ENCODE results near the gene CKS1B. TPM values are rescaled to one million over a fixed set of nuclear protein-coding genes. Genes with fewer than 3 reads are reported as not detected.

Gene CKS1B
- polyA plus RNA-seq, 1 donor from 2014 or later, result 29.0 TPM

DNA sequence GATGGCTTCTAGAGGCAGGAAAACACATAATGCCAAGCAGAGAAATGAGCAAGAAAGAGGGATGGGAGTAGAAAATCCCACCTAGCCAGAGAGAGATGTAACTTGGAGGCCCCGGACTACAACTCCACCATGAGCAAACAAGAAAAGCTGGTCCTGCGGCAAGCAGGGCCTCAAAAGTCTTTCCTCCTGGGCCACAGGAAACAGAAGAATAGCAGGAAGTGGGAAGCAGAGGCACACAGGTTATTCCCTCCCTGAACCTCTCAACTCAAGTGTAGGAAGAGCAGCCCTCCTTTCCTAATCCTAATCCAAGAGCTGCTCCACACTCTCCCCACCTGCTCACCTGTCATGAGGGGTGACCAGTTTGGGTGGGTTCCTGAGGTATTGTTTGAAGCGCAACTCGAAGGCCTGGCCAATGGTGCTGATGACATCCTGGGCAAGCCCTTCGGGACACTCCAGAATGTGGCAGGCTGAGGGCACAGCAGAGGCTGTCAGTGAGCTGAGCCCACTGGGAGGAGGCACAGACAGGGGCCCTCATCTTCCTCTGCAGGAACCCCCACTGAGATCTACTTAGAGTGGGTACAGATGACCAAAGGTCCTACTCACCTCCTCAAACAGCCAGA is 7.0 kb upstream of the CKS1B start:
- Histone ChIP-seq H3K4me2 (ENCODE audit: low read length) (no peak overlapping the region), H3K9me2 (ENCODE audit: insufficient read depth, low read length) (no peaks in the 10 kb centered on the region), H3K9ac (ENCODE audit: low read length) (no peak overlapping the region), H3K36me3 (ENCODE audit: insufficient read depth, low read length) (no peaks in the 10 kb centered on the region), H3K27ac (ENCODE audit: low read length) (no peak overlapping the region), H3K27me3 (ENCODE audit: insufficient read depth, low read depth, low read length) (no peaks in the 10 kb centered on the region), H3K79me2 (replicated peaks; ENCODE audit: insufficient read depth, low read length) (peaks cover 8% of the 10 kb centered on the region), H3K9me3 (ENCODE audit: low read length) (no peaks in the 10 kb centered on the region), H2AFZ (ENCODE audit: low read depth, low read length) (no peak overlapping the region), H3K4me3 (ENCODE audit: low read length) (no peak overlapping the region), H3F3A (ENCODE audit: insufficient read depth, low read length, poor library complexity, severe bottlenecking) (no peaks in the 10 kb centered on the region), H4K20me1 (ENCODE audit: insufficient read depth) (no peaks in the 10 kb centered on the region)
- TF ChIP-seq REST (IDR thresholded peaks at IDR 0.05; ENCODE audit: borderline replicate concordance), result no peak
- TF ChIP-seq EP300 (conservative IDR thresholded peaks at IDR 0.05; ENCODE audit: poor library complexity, severe bottlenecking), result no peak
- no peak for TF ChIP-seq CTCF (IDR thresholded peaks at IDR 0.05; ENCODE audit: poor library complexity, severe bottlenecking)
- no peak for TF ChIP-seq EZH2 (IDR thresholded peaks at IDR 0.05; ENCODE audit: borderline replicate concordance, insufficient read depth, low read length, poor library complexity, severe bottlenecking)
- TF ChIP-seq SMC3 (conservative IDR thresholded peaks at IDR 0.05; ENCODE audit: poor library complexity), result no peak
- no peak for TF ChIP-seq POLR2AphosphoS5 (IDR thresholded peaks at IDR 0.05)
- TF ChIP-seq MXI1 (conservative IDR thresholded peaks at IDR 0.05; ENCODE audit: poor library complexity, severe bottlenecking), result no peak
- no peak for TF ChIP-seq RAD21 (conservative IDR thresholded peaks at IDR 0.05)
- TF ChIP-seq TAF1 (IDR thresholded peaks at IDR 0.05; ENCODE audit: low read depth), result no peak

DNA sequence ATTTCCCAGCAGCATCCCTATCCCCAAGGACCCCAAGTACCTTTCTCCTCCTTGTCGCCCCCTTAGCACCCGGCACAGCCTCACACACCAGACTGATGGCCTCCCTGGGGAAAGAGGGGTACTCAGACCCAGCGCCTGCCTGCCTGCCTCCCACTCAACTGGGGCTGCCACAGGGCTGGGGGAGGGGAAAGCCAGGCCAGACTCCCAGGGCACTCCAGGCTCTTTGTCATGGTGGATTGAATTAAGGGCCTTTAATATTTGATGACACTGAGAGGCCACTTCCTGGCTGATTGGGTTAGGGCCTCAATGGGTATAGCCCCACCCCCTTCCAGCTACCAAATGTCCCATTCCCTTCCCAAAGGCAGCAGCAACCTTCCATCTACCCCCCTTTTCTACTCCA is 5.8 kb upstream of the CKS1B start:
- Histone ChIP-seq H3K79me2 (replicated peaks; ENCODE audit: insufficient read depth, low read length) (no peaks in the 10 kb centered on the region), H4K20me1 (ENCODE audit: insufficient read depth) (no peaks in the 10 kb centered on the region), H3F3A (ENCODE audit: insufficient read depth, low read length, poor library complexity, severe bottlenecking) (no peaks in the 10 kb centered on the region), H3K4me2 (ENCODE audit: low read length) (no peak overlapping the region), H3K27me3 (ENCODE audit: insufficient read depth, low read depth, low read length) (no peaks in the 10 kb centered on the region), H3K27ac (ENCODE audit: low read length) (no peak overlapping the region), H3K9me3 (ENCODE audit: low read length) (no peaks in the 10 kb centered on the region), H2AFZ (ENCODE audit: low read depth, low read length) (no peak overlapping the region), H3K9me2 (ENCODE audit: insufficient read depth, low read length) (no peaks in the 10 kb centered on the region), H3K9ac (ENCODE audit: low read length) (no peak overlapping the region), H3K4me3 (ENCODE audit: low read length) (no peak overlapping the region), H3K36me3 (ENCODE audit: insufficient read depth, low read length) (no peaks in the 10 kb centered on the region)
- TF ChIP-seq RAD21 (conservative IDR thresholded peaks at IDR 0.05), result no peak
